Neural crest cell (in vitro differentiated cells): Measurements from ENCODE around the gene FAM204A. TPM values are rescaled to one million over a fixed set of nuclear protein-coding genes. Genes with fewer than 3 reads are reported as not detected.

Experiments used
- DNase-seq: peaks from one replicate; pipeline ENCODE4 v3.0.0; 2021; ENCODE audit warnings: low read depth, mixed read lengths, low spot score
- H3K27ac Mint-ChIP-seq: one replicate; pipeline ENCODE4 v1.8.0; 2021; ENCODE audit warnings: mild to moderate bottlenecking, mixed read lengths; ENCODE audit not compliant: unreplicated experiment
- H3K27me3 Mint-ChIP-seq: 2 replicates; pipeline ENCODE4 v1.8.0; 2021; ENCODE audit warnings: low read depth, mild to moderate bottlenecking, mixed read lengths
- H3K36me3 Mint-ChIP-seq: 2 replicates; pipeline ENCODE4 v1.8.0; 2021; ENCODE audit warnings: low read depth, mild to moderate bottlenecking, mixed read lengths
- H3K4me1 Mint-ChIP-seq: 2 replicates; pipeline ENCODE4 v1.8.0; 2021; ENCODE audit warnings: mixed read lengths
- H3K4me3 Mint-ChIP-seq: one replicate; pipeline ENCODE4 v1.8.0; 2021; ENCODE audit warnings: mild to moderate bottlenecking, mixed read lengths
- H3K9me3 Mint-ChIP-seq: 2 replicates; pipeline ENCODE4 v1.8.0; 2021; ENCODE audit warnings: mixed read lengths
- total RNA-seq: library from RNA; stranded (reverse); gene quantifications from 2 replicates; pipeline ENCODE4 v1.2.1, GENCODE V29; 2021
- TF ChIP-seq, protein P1 (sequence below): fragments of 200-600 bp; sonication (generic); conservative IDR thresholded peaks from 2 replicates; pipeline ENCODE4 v1.5.0; 2021; ENCODE audit warnings: antibody characterized with exemption, mild to moderate bottlenecking

FAM204A gene
- total RNA-seq, 1 donor from 2014 or later: 74.7 TPM

DNA sequence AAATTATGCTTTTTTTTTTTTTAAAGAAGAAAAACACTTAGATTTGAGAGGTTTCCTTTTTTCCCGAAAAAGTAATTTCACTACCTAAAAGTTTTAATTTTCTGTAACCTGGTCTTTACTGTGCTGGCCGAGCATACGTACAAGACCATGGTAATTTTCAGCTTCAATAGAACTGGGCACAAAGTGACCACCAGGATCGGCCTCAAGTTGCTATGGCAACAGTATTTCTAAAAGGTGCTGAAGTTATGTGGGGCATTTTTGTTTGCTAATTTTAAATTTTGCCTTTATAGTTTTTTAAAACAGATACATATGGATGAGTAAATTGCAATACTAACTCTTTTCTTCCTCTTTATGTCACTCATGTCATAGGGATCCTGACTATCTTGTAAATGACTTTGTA is 69.4 kb downstream of the FAM204A start:
- H3K27me3 Mint-ChIP-seq: peaks cover 14% of the 10 kb centered on the region
- peaks cover 12% of the 10 kb centered on the region for H3K4me1 Mint-ChIP-seq
- DNase-seq: no peak
- H3K4me3 Mint-ChIP-seq: no peak overlapping the region
- H3K9me3 Mint-ChIP-seq: peaks cover 2% of the 10 kb centered on the region
- no peaks in the 10 kb centered on the region for H3K36me3 Mint-ChIP-seq
- no peak overlapping the region for H3K27ac Mint-ChIP-seq
- TF ChIP-seq, protein P1, sequence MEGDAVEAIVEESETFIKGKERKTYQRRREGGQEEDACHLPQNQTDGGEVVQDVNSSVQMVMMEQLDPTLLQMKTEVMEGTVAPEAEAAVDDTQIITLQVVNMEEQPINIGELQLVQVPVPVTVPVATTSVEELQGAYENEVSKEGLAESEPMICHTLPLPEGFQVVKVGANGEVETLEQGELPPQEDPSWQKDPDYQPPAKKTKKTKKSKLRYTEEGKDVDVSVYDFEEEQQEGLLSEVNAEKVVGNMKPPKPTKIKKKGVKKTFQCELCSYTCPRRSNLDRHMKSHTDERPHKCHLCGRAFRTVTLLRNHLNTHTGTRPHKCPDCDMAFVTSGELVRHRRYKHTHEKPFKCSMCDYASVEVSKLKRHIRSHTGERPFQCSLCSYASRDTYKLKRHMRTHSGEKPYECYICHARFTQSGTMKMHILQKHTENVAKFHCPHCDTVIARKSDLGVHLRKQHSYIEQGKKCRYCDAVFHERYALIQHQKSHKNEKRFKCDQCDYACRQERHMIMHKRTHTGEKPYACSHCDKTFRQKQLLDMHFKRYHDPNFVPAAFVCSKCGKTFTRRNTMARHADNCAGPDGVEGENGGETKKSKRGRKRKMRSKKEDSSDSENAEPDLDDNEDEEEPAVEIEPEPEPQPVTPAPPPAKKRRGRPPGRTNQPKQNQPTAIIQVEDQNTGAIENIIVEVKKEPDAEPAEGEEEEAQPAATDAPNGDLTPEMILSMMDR: no peak

DNA sequence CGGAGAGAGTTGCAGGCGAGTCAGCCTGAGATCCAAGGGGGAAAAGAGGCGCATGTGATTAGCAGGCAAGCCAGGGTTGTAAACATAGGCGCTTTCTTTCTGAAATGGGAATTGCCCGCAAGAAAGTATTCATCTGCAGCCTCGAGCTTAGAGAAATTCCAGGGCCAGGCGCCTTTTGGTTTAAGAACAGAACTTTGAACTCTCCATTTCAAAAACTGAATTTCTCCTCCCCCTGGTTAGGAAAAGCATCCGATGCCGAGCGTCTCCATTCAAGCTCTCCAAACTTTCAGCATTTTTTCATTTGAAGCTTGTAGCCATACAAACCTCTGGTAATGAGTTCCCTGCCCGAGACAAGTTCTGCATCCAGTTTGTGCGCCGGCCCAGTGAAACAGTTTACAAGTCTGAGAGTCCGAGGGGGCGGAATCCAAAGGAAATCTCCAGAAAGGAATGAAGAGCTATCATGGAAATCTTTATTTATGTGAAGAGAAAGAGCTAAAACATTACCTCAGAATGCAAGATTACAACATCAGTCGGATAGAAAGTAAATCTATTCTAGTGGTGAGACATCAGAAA is 69.9 kb downstream of the FAM204A start:
- no peaks in the 10 kb centered on the region for H3K36me3 Mint-ChIP-seq
- no peak for DNase-seq
- H3K9me3 Mint-ChIP-seq: no peaks in the 10 kb centered on the region
- peak overlapping the region; percentile 39 for H3K27ac Mint-ChIP-seq
- H3K4me3 Mint-ChIP-seq: peak overlapping the region; percentile 66
- peaks cover 12% of the 10 kb centered on the region for H3K4me1 Mint-ChIP-seq
- peaks cover 19% of the 10 kb centered on the region for H3K27me3 Mint-ChIP-seq
- TF ChIP-seq, protein P1: no peak

DNA sequence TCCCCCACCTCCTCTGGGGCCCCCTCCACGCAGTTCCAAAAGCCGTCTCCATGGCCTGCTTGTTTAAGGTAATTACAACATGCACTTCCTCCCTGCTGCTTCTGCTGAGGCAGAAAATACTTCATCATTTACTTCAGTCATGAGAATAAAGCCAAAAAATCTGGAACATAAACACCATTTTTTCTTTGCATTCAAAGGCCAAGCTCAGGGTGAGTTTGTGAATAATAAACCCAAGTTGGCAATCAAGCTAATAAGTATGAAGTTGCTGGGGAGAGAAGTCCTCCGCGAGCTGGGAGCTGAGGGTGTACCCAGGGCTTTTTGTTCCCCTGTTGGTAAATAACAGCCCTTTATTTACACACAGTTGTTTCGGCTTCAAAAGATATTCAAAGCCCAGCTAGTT is 70.5 kb downstream of the FAM204A start:
- Mint-ChIP-seq H3K4me3 (peak overlapping the region; percentile 66), H3K27me3 (peaks cover 20% of the 10 kb centered on the region), H3K9me3 (no peaks in the 10 kb centered on the region), H3K27ac (peak overlapping the region; percentile 39), H3K36me3 (no peaks in the 10 kb centered on the region), H3K4me1 (peaks cover 12% of the 10 kb centered on the region)
- no peak for DNase-seq
- TF ChIP-seq, protein P1: no peak

DNA sequence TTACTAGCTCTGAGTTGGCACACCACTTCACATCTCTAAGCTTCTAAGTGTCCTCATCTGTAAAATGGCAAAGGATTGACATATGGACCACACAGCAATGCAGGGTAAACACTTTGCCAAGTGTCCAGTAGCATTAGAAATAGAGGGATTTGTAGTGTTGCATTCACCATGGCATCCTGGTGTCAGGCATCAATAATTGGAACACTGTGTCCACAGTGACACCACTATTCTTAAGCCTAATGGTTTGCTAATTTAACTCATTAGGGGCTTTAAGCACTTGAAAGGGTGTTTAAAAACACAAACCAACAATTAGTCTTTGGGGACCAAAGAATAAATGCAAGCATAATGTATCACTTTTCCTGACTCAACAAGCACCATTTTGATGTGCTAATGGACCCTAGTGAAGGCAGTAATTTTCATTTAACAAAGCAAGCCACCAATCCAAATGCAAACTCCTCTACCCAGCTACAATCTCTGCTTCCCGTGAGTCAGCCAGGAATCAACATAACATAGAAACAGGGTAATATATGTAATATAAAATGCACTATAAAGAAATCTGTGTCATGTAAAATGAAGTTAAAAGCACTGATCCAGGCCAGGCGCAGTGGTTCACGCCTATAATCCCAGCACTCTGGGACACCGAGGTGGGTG is 75.9 kb downstream of the FAM204A start:
- TF ChIP-seq, protein P1: no peak
- Mint-ChIP-seq H3K4me3 (no peak overlapping the region), H3K36me3 (no peaks in the 10 kb centered on the region), H3K27me3 (peaks cover 33% of the 10 kb centered on the region), H3K27ac (no peak overlapping the region), H3K9me3 (no peaks in the 10 kb centered on the region), H3K4me1 (no peaks in the 10 kb centered on the region)
- no peak for DNase-seq

DNA sequence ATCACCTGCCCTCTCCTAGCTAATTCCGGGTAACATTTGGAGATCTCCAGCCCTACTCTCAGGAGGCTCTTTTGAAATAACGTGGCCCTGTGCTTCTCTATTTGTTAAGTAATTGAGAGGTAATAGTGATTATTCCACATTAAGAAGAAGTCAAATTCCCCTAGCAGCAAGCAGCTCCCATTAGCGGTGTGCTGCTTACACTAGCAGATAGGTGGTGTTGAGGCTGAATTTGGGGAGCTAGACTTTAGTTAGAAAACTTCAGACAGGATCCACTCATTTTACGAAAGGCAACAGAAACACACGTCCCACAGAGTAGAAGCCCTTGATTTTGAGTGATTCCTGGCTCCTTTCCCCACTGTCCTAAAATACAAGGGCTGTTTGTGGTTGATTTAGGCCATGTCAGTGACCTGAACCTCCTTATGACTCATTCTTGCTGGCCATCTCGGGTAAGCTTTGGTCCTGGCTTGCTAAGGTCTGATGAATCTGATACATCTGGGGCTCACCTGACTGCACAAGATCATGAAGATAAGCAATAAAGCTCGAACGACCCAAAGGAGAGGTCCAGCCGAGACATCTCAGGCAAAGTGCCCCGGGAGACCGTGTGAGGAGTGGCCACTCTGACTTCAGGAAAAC is 77.2 kb downstream of the FAM204A start:
- H3K27me3 Mint-ChIP-seq: peaks cover 33% of the 10 kb centered on the region
- H3K36me3 Mint-ChIP-seq: no peaks in the 10 kb centered on the region
- TF ChIP-seq, protein P1: no peak
- no peak overlapping the region for H3K4me3 Mint-ChIP-seq
- no peak overlapping the region for H3K27ac Mint-ChIP-seq
- H3K9me3 Mint-ChIP-seq: no peaks in the 10 kb centered on the region
- no peaks in the 10 kb centered on the region for H3K4me1 Mint-ChIP-seq
- DNase-seq: no peak
